Mammary epithelial cell (primary cell): Measurements from ENCODE around the gene IGFBP6.

Source experiments
- EZH2 ChIP-seq: IDR thresholded peaks from 2 replicates; pipeline ENCODE4 v1.6.1; 2012; ENCODE audit warnings: low read length, inconsistent platforms, borderline replicate concordance
- TF ChIP-seq, protein P1 (sequence below), 2 donors: IDR thresholded peaks in 1 of 2; conservative IDR thresholded peaks in 1 of 2; 2 replicates each; pipeline ENCODE4 v1.5.1; 2011 to 2012; ENCODE audit warnings: inconsistent platforms in 2 of 2, low read length in 2 of 2, mild to moderate bottlenecking in 2 of 2, control low read depth in 1 of 2, low read depth in 1 of 2; ENCODE audit not compliant: insufficient read depth in 1 of 2; ENCODE audit errors: extremely low read depth in 1 of 2

- no peak for TF ChIP-seq EZH2
- TF ChIP-seq, protein P1, sequence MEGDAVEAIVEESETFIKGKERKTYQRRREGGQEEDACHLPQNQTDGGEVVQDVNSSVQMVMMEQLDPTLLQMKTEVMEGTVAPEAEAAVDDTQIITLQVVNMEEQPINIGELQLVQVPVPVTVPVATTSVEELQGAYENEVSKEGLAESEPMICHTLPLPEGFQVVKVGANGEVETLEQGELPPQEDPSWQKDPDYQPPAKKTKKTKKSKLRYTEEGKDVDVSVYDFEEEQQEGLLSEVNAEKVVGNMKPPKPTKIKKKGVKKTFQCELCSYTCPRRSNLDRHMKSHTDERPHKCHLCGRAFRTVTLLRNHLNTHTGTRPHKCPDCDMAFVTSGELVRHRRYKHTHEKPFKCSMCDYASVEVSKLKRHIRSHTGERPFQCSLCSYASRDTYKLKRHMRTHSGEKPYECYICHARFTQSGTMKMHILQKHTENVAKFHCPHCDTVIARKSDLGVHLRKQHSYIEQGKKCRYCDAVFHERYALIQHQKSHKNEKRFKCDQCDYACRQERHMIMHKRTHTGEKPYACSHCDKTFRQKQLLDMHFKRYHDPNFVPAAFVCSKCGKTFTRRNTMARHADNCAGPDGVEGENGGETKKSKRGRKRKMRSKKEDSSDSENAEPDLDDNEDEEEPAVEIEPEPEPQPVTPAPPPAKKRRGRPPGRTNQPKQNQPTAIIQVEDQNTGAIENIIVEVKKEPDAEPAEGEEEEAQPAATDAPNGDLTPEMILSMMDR (conservative IDR thresholded peaks at IDR 0.05 in 1 of 2, IDR thresholded peaks at IDR 0.05 in 1 of 2; ENCODE audit: extremely low read depth in 1 of 2, insufficient read depth in 1 of 2, low read depth in 1 of 2, low read length in 2 of 2) = no peak
Observed at GRCh38 chr12:53097207-53097563, 282 bp upstream of the IGFBP6 start.
